Ascending aorta (tissue), 2 donors: ENCODE measurements around the gene NOMO2. TPM values are rescaled to one million over a fixed set of nuclear protein-coding genes. Genes with fewer than 3 reads are reported as not detected.
"Not testable (repeated sequence)": the region's sequence is repeated elsewhere in the genome, so short reads cannot be mapped to it uniquely, and the experiment has no call there.

Experiments used
- DNase-seq, 2 donors: peaks; one replicate each; pipeline ENCODE4 v3.0.0-alpha.2; 2019; ENCODE audit warnings: low spot score in 2 of 2
- H3K27ac ChIP-seq, 2 donors: fragments of 200-600 bp; sonication (generic); one replicate each; pipeline ENCODE4 v1.5.1; 2016 to 2017; ENCODE audit warnings: mild to moderate bottlenecking in 1 of 2
- H3K27me3 ChIP-seq: fragments of 200-600 bp; sonication (generic); one replicate; pipeline ENCODE4 v1.5.1; 2017
- H3K36me3 ChIP-seq, 2 donors: fragments of 200-600 bp; sonication (generic); one replicate each; pipeline ENCODE4 v1.5.1; 2016
- H3K4me1 ChIP-seq, 2 donors: fragments of 200-600 bp; sonication (generic); one replicate each; pipeline ENCODE4 v1.5.1; 2016 to 2017; ENCODE audit warnings: mild to moderate bottlenecking in 1 of 2
- H3K4me3 ChIP-seq, 2 donors: fragments of 200-600 bp; sonication (generic); one replicate each; pipeline ENCODE4 v1.5.1; 2016 to 2017; ENCODE audit warnings: mild to moderate bottlenecking in 1 of 2
- H3K9me3 ChIP-seq, 2 donors: fragments of 200-600 bp; sonication (generic); one replicate each; pipeline ENCODE4 v1.5.1; 2016
- CTCF ChIP-seq, 3 experiments: fragments of 200-600 bp in 2 of 3; fragments of 450-650 bp in 1 of 3; sonication (generic) in 2 of 3; IDR thresholded peaks; one replicate each; pipeline ENCODE4 v1.5.1; 2016 to 2019; ENCODE audit warnings: antibody characterized with exemption in 3 of 3, mild to moderate bottlenecking in 1 of 3, moderate library complexity in 1 of 3
- intact Hi-C: fragments of 100-400 bp; cut with DNase I; formaldehyde crosslinking; loops from one replicate; pipeline ENCODE4 v1.15.1; 2023
- total RNA-seq: library from RNA; depleted of rRNA; stranded (reverse); fragments of >200 nt; gene quantifications from one replicate; pipeline ENCODE4 v1.1.0, GENCODE V29; 2016

NOMO2 gene
- total RNA-seq, 1 donor from 2014 or later, result 110 TPM

- H3K4me3 ChIP-seq, DNase-seq, H3K36me3 ChIP-seq, H3K9me3 ChIP-seq, H3K4me1 ChIP-seq, H3K27ac ChIP-seq, H3K27me3 ChIP-seq, intact Hi-C loops: not testable (repeated sequence)
Observed at GRCh38 chr16:18586560-18587540, 25.0 kb upstream of the NOMO2 start.

- DNase-seq, H3K36me3 ChIP-seq, H3K9me3 ChIP-seq, H3K4me3 ChIP-seq, H3K27ac ChIP-seq, H3K4me1 ChIP-seq, intact Hi-C loops, H3K27me3 ChIP-seq: not testable (repeated sequence)
Observed at GRCh38 chr16:18585789-18586188, 23.9 kb upstream of the NOMO2 start.

- H3K27me3 ChIP-seq, result no peaks in the 10 kb centered on the region
- intact Hi-C loops, result no loop called here
- H3K4me3 ChIP-seq, result no peak overlapping the region
- H3K27ac ChIP-seq, result no peak overlapping the region
- H3K36me3 ChIP-seq, result no peaks in the 10 kb centered on the region
- H3K4me1 ChIP-seq, result no peaks in the 10 kb centered on the region
- no peak for DNase-seq
- no peaks in the 10 kb centered on the region for H3K9me3 ChIP-seq
- no peak for TF ChIP-seq CTCF (IDR thresholded peaks at IDR 0.05)
Observed at GRCh38 chr16:18582902-18583301, 21.0 kb upstream of the NOMO2 start.

GRCh38 chr16:18580396-18580795 is 18.5 kb upstream of the NOMO2 start:
- DNase-seq, H3K4me1 ChIP-seq, H3K27me3 ChIP-seq, H3K36me3 ChIP-seq, H3K9me3 ChIP-seq, intact Hi-C loops, H3K4me3 ChIP-seq, H3K27ac ChIP-seq: not testable (repeated sequence)

- H3K36me3 ChIP-seq, H3K27me3 ChIP-seq, H3K27ac ChIP-seq, H3K4me1 ChIP-seq, H3K4me3 ChIP-seq, H3K9me3 ChIP-seq, DNase-seq, intact Hi-C loops: not testable (repeated sequence)
Observed at GRCh38 chr16:18579261-18579660, 17.4 kb upstream of the NOMO2 start.

GRCh38 chr16:18577942-18578341 is 16.0 kb upstream of the NOMO2 start:
- H3K4me1 ChIP-seq, intact Hi-C loops, H3K36me3 ChIP-seq, H3K27me3 ChIP-seq, H3K9me3 ChIP-seq, H3K27ac ChIP-seq, H3K4me3 ChIP-seq, DNase-seq: not testable (repeated sequence)

- H3K4me1 ChIP-seq, DNase-seq, intact Hi-C loops, H3K27me3 ChIP-seq, H3K27ac ChIP-seq, H3K9me3 ChIP-seq, H3K4me3 ChIP-seq, H3K36me3 ChIP-seq: not testable (repeated sequence)
Observed at GRCh38 chr16:18575945-18576344, 14.0 kb upstream of the NOMO2 start.

- intact Hi-C loops, H3K27me3 ChIP-seq, H3K9me3 ChIP-seq, DNase-seq, H3K36me3 ChIP-seq, H3K27ac ChIP-seq, H3K4me3 ChIP-seq, H3K4me1 ChIP-seq: not testable (repeated sequence)
Observed at GRCh38 chr16:18575298-18575917, 13.5 kb upstream of the NOMO2 start.

- H3K4me1 ChIP-seq, DNase-seq, H3K27ac ChIP-seq, H3K4me3 ChIP-seq, H3K9me3 ChIP-seq, H3K36me3 ChIP-seq, H3K27me3 ChIP-seq, intact Hi-C loops: not testable (repeated sequence)
Observed at GRCh38 chr16:18573887-18574286, 12.0 kb upstream of the NOMO2 start.

- H3K36me3 ChIP-seq, intact Hi-C loops, H3K27ac ChIP-seq, H3K4me3 ChIP-seq, DNase-seq, H3K27me3 ChIP-seq, H3K9me3 ChIP-seq, H3K4me1 ChIP-seq: not testable (repeated sequence)
Observed at GRCh38 chr16:18572973-18573372, 11.1 kb upstream of the NOMO2 start.

- H3K27me3 ChIP-seq, H3K36me3 ChIP-seq, DNase-seq, H3K9me3 ChIP-seq, H3K27ac ChIP-seq, H3K4me1 ChIP-seq, intact Hi-C loops: not testable (repeated sequence)
- peak overlapping the region in 1 of 2 donors; percentile 42 for H3K4me3 ChIP-seq
Observed at GRCh38 chr16:18571307-18571850, 9.5 kb upstream of the NOMO2 start.

- DNase-seq, H3K9me3 ChIP-seq, H3K36me3 ChIP-seq, H3K27me3 ChIP-seq, H3K27ac ChIP-seq, H3K4me1 ChIP-seq, intact Hi-C loops: not testable (repeated sequence)
- peak overlapping the region in 1 of 2 donors; percentile 52 for H3K4me3 ChIP-seq
Observed at GRCh38 chr16:18570529-18571306, 8.8 kb upstream of the NOMO2 start.
